Measurements from ENCODE around the gene LTN1.

DNA sequence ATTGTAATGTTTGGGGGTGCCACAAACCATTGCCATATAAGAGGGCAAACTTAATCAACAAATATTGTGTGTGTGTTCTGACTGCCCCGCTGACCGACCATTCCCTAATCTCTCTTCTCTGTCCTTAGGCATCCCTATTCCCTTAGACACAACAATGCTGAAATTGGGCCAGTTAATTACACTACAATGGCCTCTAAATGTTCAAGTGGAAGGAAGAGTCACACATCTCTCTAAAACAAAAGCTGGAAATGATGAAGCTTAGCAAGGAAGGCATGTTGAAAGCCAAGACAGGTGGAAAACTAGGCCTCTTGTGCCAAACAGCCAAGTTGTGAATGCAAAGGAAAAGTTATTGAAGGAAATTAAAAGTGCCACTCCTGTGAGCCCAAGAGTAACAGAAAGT is 30.2 kb downstream of the LTN1 start:
- TF ChIP-seq POLR2AphosphoS5 (IDR thresholded peaks at IDR 0.05; ENCODE audit: low read depth, low read length) (no peak), POLR2A (IDR thresholded peaks at IDR 0.05; ENCODE audit: low read depth, low read length) (no peak), PAX5 (IDR thresholded peaks at IDR 0.05; ENCODE audit: insufficient read depth, low read length, severe bottlenecking) (no peak), TAF1 (IDR thresholded peaks at IDR 0.05; ENCODE audit: low read depth, low read length) (no peak), SPI1 (IDR thresholded peaks at IDR 0.05; ENCODE audit: low read depth, low read length) (no peak)

Measured in GM12891 (cell line).